ENCODE results near the gene HRH1. TPM values are rescaled to one million over a fixed set of nuclear protein-coding genes. Genes with fewer than 3 reads are reported as not detected.

HRH1 gene
- total and polyA plus RNA-seq, 2 donors (not counting 1 experiment from before 2014, with no cell fraction given) = not detected

DNA sequence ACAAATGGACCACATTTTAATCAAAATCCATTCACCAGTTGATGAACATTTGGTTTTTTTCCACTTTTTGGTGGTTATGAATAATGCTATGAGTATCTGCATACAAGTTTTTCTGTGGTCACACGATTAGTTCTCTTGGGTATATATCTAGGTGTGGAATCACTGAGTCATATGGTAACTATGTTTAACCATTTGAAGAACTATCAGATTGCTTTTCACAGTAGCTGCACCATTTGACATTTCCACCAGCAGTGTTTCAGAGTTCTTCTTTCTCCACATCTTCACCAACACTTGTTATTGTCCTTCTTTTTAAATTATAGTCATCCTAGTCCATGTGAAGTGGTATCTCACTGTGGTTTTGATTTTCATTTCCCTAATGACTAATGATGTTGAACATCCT is 84.6 kb downstream of the HRH1 start:
- Histone ChIP-seq H3K4me3 (ENCODE audit: control extremely low read depth in 1 of 5, extremely low read depth in 1 of 5, insufficient read depth in 1 of 5, low read depth in 2 of 5, low read length in 4 of 5) (no peak overlapping the region), H3K4me1 (ENCODE audit: control insufficient read depth in 2 of 2, insufficient read depth in 2 of 2, low read length in 2 of 2) (no peaks in the 10 kb centered on the region), H2AFZ (ENCODE audit: insufficient read depth, low read depth, low read length, poor library complexity, severe bottlenecking) (no peak overlapping the region), H3K4me2 (replicated peaks; ENCODE audit: low read depth, low read length, poor library complexity, severe bottlenecking) (no peak overlapping the region), H3K36me3 (replicated peaks in 1 of 2; ENCODE audit: control extremely low read depth in 1 of 2, control insufficient read depth in 1 of 2, extremely low read depth in 1 of 2, insufficient read depth in 2 of 2, low read length in 1 of 2) (no peaks in the 10 kb centered on the region), H3K27me3 (replicated peaks in 1 of 4; ENCODE audit: control extremely low read depth in 1 of 4, control insufficient read depth in 3 of 4, insufficient read depth in 4 of 4, low read length in 3 of 4) (peaks cover 0 to 5% (median 2%) of the 10 kb centered on the region in 4 experiments), H3K9me3 (ENCODE audit: control extremely low read depth in 1 of 3, control insufficient read depth in 2 of 3, insufficient read depth in 1 of 3, low read length in 2 of 3) (peaks cover 0 to 6% (median 2%) of the 10 kb centered on the region in 3 donors), H4K20me1 (ENCODE audit: control insufficient read depth, insufficient read depth, low read length, poor library complexity, severe bottlenecking) (no peaks in the 10 kb centered on the region), H3K9ac (ENCODE audit: low read length) (no peak overlapping the region), H3K79me2 (ENCODE audit: control insufficient read depth, insufficient read depth, low read length) (no peaks in the 10 kb centered on the region), H3K27ac (ENCODE audit: low read length in 2 of 2) (no peak overlapping the region)
- ChIA-PET CTCF (interaction anchor here (0.7 to 9.9 kb wide), 9 partner anchors 10 to 413 kb away, joined by 3 to 241 read pairs (median 5); partner anchors contain the start of gene ATG7), POLR2A (no interaction called here)
- intact Hi-C loops (cut with micrococcal nuclease) = loop anchor here (5.0 kb wide), 1 partner anchor 563 kb away; no protein-coding TSS in a partner anchor
- TF ChIP-seq, protein P1, sequence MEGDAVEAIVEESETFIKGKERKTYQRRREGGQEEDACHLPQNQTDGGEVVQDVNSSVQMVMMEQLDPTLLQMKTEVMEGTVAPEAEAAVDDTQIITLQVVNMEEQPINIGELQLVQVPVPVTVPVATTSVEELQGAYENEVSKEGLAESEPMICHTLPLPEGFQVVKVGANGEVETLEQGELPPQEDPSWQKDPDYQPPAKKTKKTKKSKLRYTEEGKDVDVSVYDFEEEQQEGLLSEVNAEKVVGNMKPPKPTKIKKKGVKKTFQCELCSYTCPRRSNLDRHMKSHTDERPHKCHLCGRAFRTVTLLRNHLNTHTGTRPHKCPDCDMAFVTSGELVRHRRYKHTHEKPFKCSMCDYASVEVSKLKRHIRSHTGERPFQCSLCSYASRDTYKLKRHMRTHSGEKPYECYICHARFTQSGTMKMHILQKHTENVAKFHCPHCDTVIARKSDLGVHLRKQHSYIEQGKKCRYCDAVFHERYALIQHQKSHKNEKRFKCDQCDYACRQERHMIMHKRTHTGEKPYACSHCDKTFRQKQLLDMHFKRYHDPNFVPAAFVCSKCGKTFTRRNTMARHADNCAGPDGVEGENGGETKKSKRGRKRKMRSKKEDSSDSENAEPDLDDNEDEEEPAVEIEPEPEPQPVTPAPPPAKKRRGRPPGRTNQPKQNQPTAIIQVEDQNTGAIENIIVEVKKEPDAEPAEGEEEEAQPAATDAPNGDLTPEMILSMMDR (IDR thresholded peaks at IDR 0.05) = no peak
- TF ChIP-seq EZH2 (IDR thresholded peaks at IDR 0.05; ENCODE audit: borderline replicate concordance, insufficient read depth, low read depth, low read length, poor library complexity, severe bottlenecking) = no peak
- ATAC-seq (ENCODE audit: low read depth) (no peak), DNase-seq (no peak)
- no CpG with 5 or more reads among the region's 1 CpG for WGBS (ENCODE audit: insufficient coverage)
- no peaks in the 10 kb centered on the region for H3K4me1 Mint-ChIP-seq
- H3K27me3 Mint-ChIP-seq = peaks cover 20% of the 10 kb centered on the region
- peaks cover 2% of the 10 kb centered on the region for H3K9me3 Mint-ChIP-seq (ENCODE audit: insufficient read depth)
- H3K27ac Mint-ChIP-seq = no peak overlapping the region
- no peak overlapping the region for H3K4me3 Mint-ChIP-seq

DNA sequence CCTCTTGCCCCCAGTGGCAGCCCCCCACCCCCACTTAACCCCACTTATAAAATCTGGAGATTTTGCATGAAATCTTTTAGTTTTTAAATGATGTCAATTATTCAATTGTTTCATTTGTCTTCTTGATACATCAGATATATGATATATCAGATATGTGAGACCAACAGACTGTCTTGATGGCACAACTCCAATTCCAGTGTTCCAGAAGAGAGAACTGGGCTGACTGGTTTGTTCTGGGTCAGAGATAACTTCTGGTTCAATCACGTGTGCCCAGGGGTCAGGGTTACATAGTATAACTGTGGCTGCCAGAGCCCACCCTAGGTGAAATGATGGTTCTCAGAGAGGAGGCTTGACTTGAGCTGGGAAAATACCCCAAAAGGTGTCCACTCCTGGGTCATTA is 85.5 kb downstream of the HRH1 start:
- TF ChIP-seq EZH2 (IDR thresholded peaks at IDR 0.05; ENCODE audit: borderline replicate concordance, insufficient read depth, low read depth, low read length, poor library complexity, severe bottlenecking) = no peak
- TF ChIP-seq, protein P1 (IDR thresholded peaks at IDR 0.05) = no peak
- Histone ChIP-seq H3K79me2 (ENCODE audit: control insufficient read depth, insufficient read depth, low read length) (no peaks in the 10 kb centered on the region), H3K27ac (ENCODE audit: low read length in 2 of 2) (no peak overlapping the region), H4K20me1 (ENCODE audit: control insufficient read depth, insufficient read depth, low read length, poor library complexity, severe bottlenecking) (no peaks in the 10 kb centered on the region), H3K9ac (ENCODE audit: low read length) (no peak overlapping the region), H3K4me2 (replicated peaks; ENCODE audit: low read depth, low read length, poor library complexity, severe bottlenecking) (no peak overlapping the region), H3K4me1 (ENCODE audit: control insufficient read depth in 2 of 2, insufficient read depth in 2 of 2, low read length in 2 of 2) (no peaks in the 10 kb centered on the region), H3K4me3 (ENCODE audit: control extremely low read depth in 1 of 5, extremely low read depth in 1 of 5, insufficient read depth in 1 of 5, low read depth in 2 of 5, low read length in 4 of 5) (no peak overlapping the region), H3K27me3 (replicated peaks in 1 of 4; ENCODE audit: control extremely low read depth in 1 of 4, control insufficient read depth in 3 of 4, insufficient read depth in 4 of 4, low read length in 3 of 4) (peaks cover 0 to 5% (median 4%) of the 10 kb centered on the region in 4 experiments), H2AFZ (ENCODE audit: insufficient read depth, low read depth, low read length, poor library complexity, severe bottlenecking) (no peak overlapping the region), H3K9me3 (ENCODE audit: control extremely low read depth in 1 of 3, control insufficient read depth in 2 of 3, insufficient read depth in 1 of 3, low read length in 2 of 3) (peaks cover 0 to 6% (median 2%) of the 10 kb centered on the region in 3 donors), H3K36me3 (replicated peaks in 1 of 2; ENCODE audit: control extremely low read depth in 1 of 2, control insufficient read depth in 1 of 2, extremely low read depth in 1 of 2, insufficient read depth in 2 of 2, low read length in 1 of 2) (no peaks in the 10 kb centered on the region)
- DNase-seq (no peak), ATAC-seq (ENCODE audit: low read depth) (no peak)
- Mint-ChIP-seq H3K9me3 (ENCODE audit: insufficient read depth) (peaks cover 2% of the 10 kb centered on the region), H3K27me3 (peaks cover 13% of the 10 kb centered on the region), H3K4me1 (no peaks in the 10 kb centered on the region), H3K4me3 (no peak overlapping the region), H3K27ac (no peak overlapping the region)
- POLR2A ChIA-PET = no interaction called here
- CTCF ChIA-PET = interaction anchor here (1.0 to 9.9 kb wide), 3 partner anchors 27 to 98 kb away, joined by 3 to 241 read pairs (median 5); no protein-coding TSS in a partner anchor
- intact Hi-C loops (cut with micrococcal nuclease) = loop anchor here (5.0 kb wide), 1 partner anchor 563 kb away; no protein-coding TSS in a partner anchor
- WGBS (ENCODE audit: insufficient coverage) = 100% methylated on average over 1 of the region's 1 CpG
